Measurements from ENCODE around the gene RNASET2.

The RNASET2 gene

GRCh38 chr6:166928644-166929541, 27.5 kb downstream of the RNASET2 start:
- TF ChIP-seq SIN3A (IDR thresholded peaks at IDR 0.05; ENCODE audit: borderline replicate concordance, insufficient read depth, low read length), result no peak
- TF ChIP-seq POLR2AphosphoS5 (IDR thresholded peaks at IDR 0.05; ENCODE audit: low read depth, low read length), result no peak
- no peak for TF ChIP-seq FOXP2 (optimal IDR thresholded peaks at IDR 0.05; ENCODE audit: borderline replicate concordance, extremely low read depth, extremely low read length, insufficient read depth)
- TF ChIP-seq REST (IDR thresholded peaks at IDR 0.05; ENCODE audit: insufficient read depth in 1 of 2, low read depth in 2 of 2, low read length in 2 of 2), result no peak
- no peak for TF ChIP-seq TAF1 (IDR thresholded peaks at IDR 0.05; ENCODE audit: borderline replicate concordance, insufficient read depth, low read length)

GRCh38 chr6:166927935-166928643, 28.3 kb downstream of the RNASET2 start:
- TF ChIP-seq FOXP2 (optimal IDR thresholded peaks at IDR 0.05; ENCODE audit: borderline replicate concordance, extremely low read depth, extremely low read length, insufficient read depth) (no peak), REST (IDR thresholded peaks at IDR 0.05; ENCODE audit: insufficient read depth in 1 of 2, low read depth in 2 of 2, low read length in 2 of 2) (no peak), SIN3A (IDR thresholded peaks at IDR 0.05; ENCODE audit: borderline replicate concordance, insufficient read depth, low read length) (no peak), TAF1 (IDR thresholded peaks at IDR 0.05; ENCODE audit: borderline replicate concordance, insufficient read depth, low read length) (no peak), POLR2AphosphoS5 (IDR thresholded peaks at IDR 0.05; ENCODE audit: low read depth, low read length) (no peak)

GRCh38 chr6:166927240-166927934, 29.0 kb downstream of the RNASET2 start:
- no peak for TF ChIP-seq REST (IDR thresholded peaks at IDR 0.05; ENCODE audit: insufficient read depth in 1 of 2, low read depth in 2 of 2, low read length in 2 of 2)
- TF ChIP-seq TAF1 (IDR thresholded peaks at IDR 0.05; ENCODE audit: borderline replicate concordance, insufficient read depth, low read length), result no peak
- no peak for TF ChIP-seq POLR2AphosphoS5 (IDR thresholded peaks at IDR 0.05; ENCODE audit: low read depth, low read length)
- no peak for TF ChIP-seq SIN3A (IDR thresholded peaks at IDR 0.05; ENCODE audit: borderline replicate concordance, insufficient read depth, low read length)
- no peak for TF ChIP-seq FOXP2 (optimal IDR thresholded peaks at IDR 0.05; ENCODE audit: borderline replicate concordance, extremely low read depth, extremely low read length, insufficient read depth)

GRCh38 chr6:166926748-166927147, 29.6 kb downstream of the RNASET2 start:
- no peak for TF ChIP-seq SIN3A (IDR thresholded peaks at IDR 0.05; ENCODE audit: borderline replicate concordance, insufficient read depth, low read length)
- no peak for TF ChIP-seq POLR2AphosphoS5 (IDR thresholded peaks at IDR 0.05; ENCODE audit: low read depth, low read length)
- no peak for TF ChIP-seq FOXP2 (optimal IDR thresholded peaks at IDR 0.05; ENCODE audit: borderline replicate concordance, extremely low read depth, extremely low read length, insufficient read depth)
- no peak for TF ChIP-seq REST (IDR thresholded peaks at IDR 0.05; ENCODE audit: insufficient read depth in 1 of 2, low read depth in 2 of 2, low read length in 2 of 2)
- no peak for TF ChIP-seq TAF1 (IDR thresholded peaks at IDR 0.05; ENCODE audit: borderline replicate concordance, insufficient read depth, low read length)
